HG03520 (cell line): ENCODE results near the gene ADORA1.

Experiments
- ATAC-seq: cut with Tn5 transposase; IDR thresholded peaks from one replicate; pipeline ENCODE4 v1.9.1; 2021; ENCODE audit warnings: mild to moderate bottlenecking, moderate library complexity; ENCODE audit not compliant: unreplicated experiment

ADORA1 gene

GRCh38 chr1:203184467-203184866, 56.9 kb downstream of the ADORA1 start:
- ATAC-seq = no peak

- no peak for ATAC-seq
Measured at GRCh38 chr1:203185061-203185461, 57.5 kb downstream of the ADORA1 start.

GRCh38 chr1:203185585-203185984, 58.1 kb downstream of the ADORA1 start:
- ATAC-seq = no peak

GRCh38 chr1:203186091-203186445, 58.5 kb downstream of the ADORA1 start:
- no peak for ATAC-seq

GRCh38 chr1:203186446-203187303, 59.1 kb downstream of the ADORA1 start, which contains the start of gene CHI3L1:
CHI3L1 (minus strand) TSS chr1:203186704; CDS start chr1:203186623, 81 bp downstream.
- no peak for ATAC-seq

GRCh38 chr1:203187304-203187685, 59.8 kb downstream of the ADORA1 start:
- ATAC-seq = no peak

GRCh38 chr1:203187689-203188264, 60.3 kb downstream of the ADORA1 start:
- no peak for ATAC-seq

GRCh38 chr1:203188686-203189232, 61.2 kb downstream of the ADORA1 start:
- ATAC-seq = no peak

- no peak for ATAC-seq
Measured at GRCh38 chr1:203189951-203190352, 62.4 kb downstream of the ADORA1 start.

- ATAC-seq = no peak
Measured at GRCh38 chr1:203190949-203191348, 63.4 kb downstream of the ADORA1 start.

- ATAC-seq = no peak
Measured at GRCh38 chr1:203196371-203196770, 68.8 kb downstream of the ADORA1 start.

- ATAC-seq = no peak
Measured at GRCh38 chr1:203197625-203198024, 70.1 kb downstream of the ADORA1 start.

GRCh38 chr1:203199002-203199401, 71.5 kb downstream of the ADORA1 start:
- no peak for ATAC-seq

- no peak for ATAC-seq
Measured at GRCh38 chr1:203199481-203199815, 71.9 kb downstream of the ADORA1 start.

GRCh38 chr1:203199816-203200571, 72.5 kb downstream of the ADORA1 start:
- ATAC-seq = no peak

- ATAC-seq = no peak
Measured at GRCh38 chr1:203200916-203201315, 73.4 kb downstream of the ADORA1 start.

- no peak for ATAC-seq
Measured at GRCh38 chr1:203201516-203202205, 74.1 kb downstream of the ADORA1 start.

- no peak for ATAC-seq
Measured at GRCh38 chr1:203202431-203203245, 75.1 kb downstream of the ADORA1 start.

GRCh38 chr1:203204756-203205155, 77.2 kb downstream of the ADORA1 start:
- ATAC-seq = no peak

GRCh38 chr1:203206129-203206687, 78.7 kb downstream of the ADORA1 start:
- no peak for ATAC-seq
